HepG2 (cell line): ENCODE measurements around the gene ZNF554. TPM values are rescaled to one million over a fixed set of nuclear protein-coding genes. Genes with fewer than 3 reads are reported as not detected.

Experiments
- DZIP1 ChIP-seq: sonication (generic); formaldehyde crosslinking; IDR thresholded peaks from 2 replicates; pipeline ENCODE4 v1.5.0; 2020; ENCODE audit warnings: mild to moderate bottlenecking, missing genetic modification reagents
- HOXA3 ChIP-seq: sonication (generic); formaldehyde crosslinking; IDR thresholded peaks from 2 replicates; pipeline ENCODE4 v1.5.0; 2020; ENCODE audit warnings: missing genetic modification reagents
- MXI1 ChIP-seq: IDR thresholded peaks from 3 replicates; pipeline ENCODE4 v1.6.1; 2012; ENCODE audit warnings: low read depth, low read length, inconsistent platforms, borderline replicate concordance
- RBM22 ChIP-seq: fragments of 200-400 bp; formaldehyde crosslinking; optimal IDR thresholded peaks from 2 replicates; pipeline ENCODE3; 2017; ENCODE audit warnings: mild to moderate bottlenecking, low read length, moderate library complexity
- ZBTB38 ChIP-seq: sonication (generic); formaldehyde crosslinking; IDR thresholded peaks from 2 replicates; pipeline ENCODE4 v1.5.1; 2020; ENCODE audit warnings: mild to moderate bottlenecking, missing genetic modification reagents
- ZNF263 ChIP-seq: sonication (generic); formaldehyde crosslinking; IDR thresholded peaks from 2 replicates; pipeline ENCODE4 v1.4.0; 2020; ENCODE audit warnings: missing genetic modification reagents
- ZNF280B ChIP-seq: sonication (generic); formaldehyde crosslinking; IDR thresholded peaks from 2 replicates; pipeline ENCODE4 v1.5.0; 2020; ENCODE audit warnings: missing genetic modification reagents, mild to moderate bottlenecking, borderline replicate concordance
- ZNF670 ChIP-seq: sonication (generic); formaldehyde crosslinking; IDR thresholded peaks from 2 replicates; pipeline ENCODE4 v1.8.0; 2022; ENCODE audit warnings: mild to moderate bottlenecking, missing genetic modification reagents, borderline replicate concordance
- ZNF687 ChIP-seq: sonication (generic); formaldehyde crosslinking; IDR thresholded peaks from 2 replicates; pipeline ENCODE4 v1.5.1; 2020; ENCODE audit warnings: mild to moderate bottlenecking, missing genetic modification reagents, moderate library complexity
- polyA plus RNA-seq, 8 experiments: library from polyadenylated mRNA; depleted of rRNA in 3 of 8; stranded (reverse) in 7 of 8; unstranded in 1 of 8; fragments of >200 nt; fragmentation: Illumina TruSeq in 4 of 8; extraction: Trizol in 4 of 8; gene quantifications; 2 replicates each; pipeline versions ENCODE4 v1.2.1 to v1.2.3, GENCODE V29; 2011 to 2016; ENCODE audit warnings: low read depth in 4 of 8, missing spikeins in 1 of 8, mixed read lengths in 1 of 8; ENCODE audit not compliant: insufficient read depth in 1 of 8
- total RNA-seq, 5 experiments: library from RNA; depleted of rRNA; stranded (reverse); fragments of >200 nt; fragmentation: Illumina TruSeq; extraction: Trizol; gene quantifications; 2 replicates each; pipeline ENCODE4 v1.2.3, GENCODE V29; 2016; ENCODE audit warnings: low read depth in 1 of 5

Gene ZNF554
- total and polyA plus RNA-seq, 2 of the 13 experiments (the other 11 are each of a cell fraction or from before 2014, with no cell fraction given) = 2.2 to 2.7 TPM

GRCh38 chr19:2869618-2870017, 50.0 kb downstream of the ZNF554 start (continued):
- TF ChIP-seq ZBTB38 (CRISPR knock-in tag) (peak; percentile 89), ZNF263 (CRISPR knock-in tag) (peak; percentile 52; the same call in 1 of the 2 replicates), RBM22 (no peak), ZNF687 (CRISPR knock-in tag) (peak; percentile 41), ZNF280B (CRISPR knock-in tag) (0 out of 2 replicates have a peak, but pooled peaks have one; percentile 63), MXI1 (peak; percentile 56; the same call in 1 of the 3 replicates), DZIP1 (CRISPR knock-in tag) (0 out of 2 replicates have a peak, but pooled peaks have one; percentile 48), ZNF670 (CRISPR knock-in tag) (no peak), HOXA3 (peak; percentile 43; the same call in 1 of the 2 replicates)
